Breast epithelium (tissue), 4 donors: ENCODE measurements around the gene SPNS2. TPM values are rescaled to one million over a fixed set of nuclear protein-coding genes. Genes with fewer than 3 reads are reported as not detected.

Experiments
- DNase-seq, 2 donors: peaks; one replicate each; pipeline ENCODE4 v3.0.0-alpha.2; 2019; ENCODE audit warnings: low spot score in 2 of 2
- H3K27ac ChIP-seq, 2 donors: fragments of 200-600 bp; sonication (generic) in 1 of 2; one replicate each; pipeline ENCODE4 v1.5.1; 2016 to 2019; ENCODE audit warnings: mild to moderate bottlenecking in 1 of 2
- H3K27me3 ChIP-seq, 2 donors: fragments of 200-600 bp; sonication (generic) in 1 of 2; one replicate each; pipeline versions ENCODE4 v1.5.1 to v1.6.0; 2017 to 2019; ENCODE audit warnings: control low read depth in 1 of 2, mild to moderate bottlenecking in 1 of 2
- H3K36me3 ChIP-seq: fragments of 200-600 bp; one replicate; pipeline ENCODE4 v1.5.1; 2019
- H3K4me1 ChIP-seq, 2 donors: fragments of 200-600 bp; sonication (generic); one replicate each; pipeline ENCODE4 v1.5.1; 2016 to 2019; ENCODE audit warnings: control low read depth in 1 of 2
- H3K4me3 ChIP-seq, 3 donors: fragments of 200-600 bp; sonication (generic); 1 replicate in 2 of 3; 2 replicates in 1 of 3; pipeline ENCODE4 v1.5.1; 2016 to 2019; ENCODE audit warnings: mild to moderate bottlenecking in 3 of 3, moderate library complexity in 2 of 3
- H3K9me3 ChIP-seq, 2 donors: fragments of 200-600 bp; sonication (generic) in 1 of 2; one replicate each; pipeline ENCODE4 v1.5.1; 2016 to 2019; ENCODE audit warnings: control low read depth in 1 of 2
- CTCF ChIP-seq, 3 donors: fragments of 450-650 bp; IDR thresholded peaks; one replicate each; pipeline ENCODE4 v1.5.1; 2016 to 2017; ENCODE audit warnings: antibody characterized with exemption in 3 of 3, mild to moderate bottlenecking in 3 of 3, moderate library complexity in 3 of 3
- POLR2A ChIP-seq: fragments of 450-650 bp; IDR thresholded peaks from one replicate; pipeline ENCODE4 v1.6.1; 2016; ENCODE audit warnings: antibody characterized with exemption, mild to moderate bottlenecking, moderate library complexity
- POLR2AphosphoS5 ChIP-seq, 3 donors: sonication (generic); formaldehyde crosslinking; IDR thresholded peaks; one replicate each; pipeline ENCODE4 v1.6.1; 2017; ENCODE audit warnings: antibody characterized with exemption in 3 of 3
- intact Hi-C: fragments of 100-400 bp; cut with DNase I; formaldehyde crosslinking; loops from one replicate; pipeline ENCODE4 v1.15.1; 2023; ENCODE audit warnings: low total_unique reads
- total RNA-seq, 3 donors: library from RNA; depleted of rRNA; stranded (reverse); fragments of >200 nt; gene quantifications; one replicate each; pipeline ENCODE4 v1.1.0, GENCODE V29; 2016

SPNS2 gene
- total RNA-seq, 3 donors from 2014 or later, result 5.3 to 14.1 (median 11.5) TPM

- Histone ChIP-seq H3K4me1 (peaks cover 24 to 29% of the 10 kb centered on the region in 2 donors), H3K27me3 (no peaks in the 10 kb centered on the region), H3K9me3 (no peaks in the 10 kb centered on the region), H3K27ac (peak overlapping the region; percentile 4 to 90), H3K4me3 (peak overlapping the region in 1 of 3 donors; percentile 19), H3K36me3 (no peaks in the 10 kb centered on the region)
- no peak for TF ChIP-seq POLR2A
- no peak for TF ChIP-seq POLR2AphosphoS5 (IDR thresholded peaks at IDR 0.05)
- no peak for TF ChIP-seq CTCF (IDR thresholded peaks at IDR 0.05)
- intact Hi-C loops, result no loop called here
- DNase-seq, result no peak
Observed at GRCh38 chr17:4534515-4534914, 35.8 kb downstream of the SPNS2 start.

- no peaks in the 10 kb centered on the region for H3K27me3 ChIP-seq
- DNase-seq, result no peak
- intact Hi-C loops, result no loop called here
- H3K36me3 ChIP-seq, result no peaks in the 10 kb centered on the region
- no peak overlapping the region for H3K4me3 ChIP-seq
- TF ChIP-seq POLR2A, result no peak
- H3K9me3 ChIP-seq, result no peaks in the 10 kb centered on the region
- H3K4me1 ChIP-seq, result peaks cover 24 to 29% of the 10 kb centered on the region in 2 donors
- peak overlapping the region; percentile 40 to 90 for H3K27ac ChIP-seq
Observed at GRCh38 chr17:4534928-4535666, 36.4 kb downstream of the SPNS2 start.

- TF ChIP-seq POLR2AphosphoS5 (IDR thresholded peaks at IDR 0.05) (no peak), POLR2A (no peak), CTCF (IDR thresholded peaks at IDR 0.05) (no peak)
- no peak for DNase-seq
- H3K4me1 ChIP-seq, result peaks cover 24 to 29% of the 10 kb centered on the region in 2 donors
- peak overlapping the region; percentile 40 to 90 for H3K27ac ChIP-seq
- intact Hi-C loops, result no loop called here
- H3K4me3 ChIP-seq, result peak overlapping the region in 1 of 3 donors; percentile 54
- H3K27me3 ChIP-seq, result no peaks in the 10 kb centered on the region
- no peaks in the 10 kb centered on the region for H3K36me3 ChIP-seq
- no peaks in the 10 kb centered on the region for H3K9me3 ChIP-seq
Observed at GRCh38 chr17:4535667-4536258, 37.1 kb downstream of the SPNS2 start.

- Histone ChIP-seq H3K4me3 (peak overlapping the region; percentile 12 to 54 (median 18)), H3K27ac (peak overlapping the region; percentile 40 to 90), H3K4me1 (peaks cover 24 to 29% of the 10 kb centered on the region in 2 donors), H3K27me3 (no peaks in the 10 kb centered on the region), H3K36me3 (no peaks in the 10 kb centered on the region), H3K9me3 (no peaks in the 10 kb centered on the region)
- intact Hi-C loops, result no loop called here
- DNase-seq, result no peak
- TF ChIP-seq POLR2A, result no peak
- TF ChIP-seq POLR2AphosphoS5 (IDR thresholded peaks at IDR 0.05), result no peak
- no peak for TF ChIP-seq CTCF (IDR thresholded peaks at IDR 0.05)
Observed at GRCh38 chr17:4536259-4536741, 37.6 kb downstream of the SPNS2 start.

GRCh38 chr17:4536742-4537411 lies 38.2 kb downstream of the SPNS2 start:
- H3K36me3 ChIP-seq, result no peaks in the 10 kb centered on the region
- peak overlapping the region; percentile 12 to 54 (median 18) for H3K4me3 ChIP-seq
- peak overlapping the region; percentile 40 to 90 for H3K27ac ChIP-seq
- H3K9me3 ChIP-seq, result no peaks in the 10 kb centered on the region
- DNase-seq, result no peak
- intact Hi-C loops, result no loop called here
- H3K4me1 ChIP-seq, result peaks cover 24 to 29% of the 10 kb centered on the region in 2 donors
- H3K27me3 ChIP-seq, result no peaks in the 10 kb centered on the region
- TF ChIP-seq POLR2A (no peak), POLR2AphosphoS5 (IDR thresholded peaks at IDR 0.05) (peak in 1 of 3 donors; percentile 17)
